ENCODE data around the gene IGSF9B. TPM values are rescaled to one million over a fixed set of nuclear protein-coding genes. Genes with fewer than 3 reads are reported as not detected.

IGSF9B gene
- total RNA-seq, 1 donor from 2014 or later, result 10.1 TPM

DNA sequence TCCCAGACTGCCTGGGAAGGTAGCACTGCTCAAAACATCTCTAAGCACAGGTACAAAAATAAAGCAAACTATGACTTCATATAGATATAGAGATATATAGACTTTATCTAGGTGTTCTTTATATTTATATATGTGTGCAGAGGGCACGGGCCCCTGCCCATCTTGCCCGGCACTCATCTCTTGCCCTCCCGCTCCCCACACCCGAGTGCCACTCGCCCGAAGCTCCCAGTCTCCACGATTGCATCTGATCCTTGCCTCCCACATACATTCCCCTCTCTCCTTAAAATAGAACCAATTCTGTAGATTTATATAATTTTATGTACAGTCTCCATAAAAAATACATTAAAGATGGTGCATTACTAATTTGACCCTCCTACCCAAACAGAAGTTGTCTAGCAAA, 55.5 kb downstream of the IGSF9B start:
- intact Hi-C loops (cut with DNase I), result no loop called here
- TF ChIP-seq POLR2A (IDR thresholded peaks at IDR 0.05), result no peak
- no peak for TF ChIP-seq POLR2AphosphoS5 (IDR thresholded peaks at IDR 0.05; ENCODE audit: insufficient read depth in 1 of 2, low read depth in 1 of 2)
- TF ChIP-seq, protein P1, sequence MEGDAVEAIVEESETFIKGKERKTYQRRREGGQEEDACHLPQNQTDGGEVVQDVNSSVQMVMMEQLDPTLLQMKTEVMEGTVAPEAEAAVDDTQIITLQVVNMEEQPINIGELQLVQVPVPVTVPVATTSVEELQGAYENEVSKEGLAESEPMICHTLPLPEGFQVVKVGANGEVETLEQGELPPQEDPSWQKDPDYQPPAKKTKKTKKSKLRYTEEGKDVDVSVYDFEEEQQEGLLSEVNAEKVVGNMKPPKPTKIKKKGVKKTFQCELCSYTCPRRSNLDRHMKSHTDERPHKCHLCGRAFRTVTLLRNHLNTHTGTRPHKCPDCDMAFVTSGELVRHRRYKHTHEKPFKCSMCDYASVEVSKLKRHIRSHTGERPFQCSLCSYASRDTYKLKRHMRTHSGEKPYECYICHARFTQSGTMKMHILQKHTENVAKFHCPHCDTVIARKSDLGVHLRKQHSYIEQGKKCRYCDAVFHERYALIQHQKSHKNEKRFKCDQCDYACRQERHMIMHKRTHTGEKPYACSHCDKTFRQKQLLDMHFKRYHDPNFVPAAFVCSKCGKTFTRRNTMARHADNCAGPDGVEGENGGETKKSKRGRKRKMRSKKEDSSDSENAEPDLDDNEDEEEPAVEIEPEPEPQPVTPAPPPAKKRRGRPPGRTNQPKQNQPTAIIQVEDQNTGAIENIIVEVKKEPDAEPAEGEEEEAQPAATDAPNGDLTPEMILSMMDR (IDR thresholded peaks at IDR 0.05), result no peak
- DNase-seq (ENCODE audit: extremely low spot score in 2 of 2), result no peak

DNA sequence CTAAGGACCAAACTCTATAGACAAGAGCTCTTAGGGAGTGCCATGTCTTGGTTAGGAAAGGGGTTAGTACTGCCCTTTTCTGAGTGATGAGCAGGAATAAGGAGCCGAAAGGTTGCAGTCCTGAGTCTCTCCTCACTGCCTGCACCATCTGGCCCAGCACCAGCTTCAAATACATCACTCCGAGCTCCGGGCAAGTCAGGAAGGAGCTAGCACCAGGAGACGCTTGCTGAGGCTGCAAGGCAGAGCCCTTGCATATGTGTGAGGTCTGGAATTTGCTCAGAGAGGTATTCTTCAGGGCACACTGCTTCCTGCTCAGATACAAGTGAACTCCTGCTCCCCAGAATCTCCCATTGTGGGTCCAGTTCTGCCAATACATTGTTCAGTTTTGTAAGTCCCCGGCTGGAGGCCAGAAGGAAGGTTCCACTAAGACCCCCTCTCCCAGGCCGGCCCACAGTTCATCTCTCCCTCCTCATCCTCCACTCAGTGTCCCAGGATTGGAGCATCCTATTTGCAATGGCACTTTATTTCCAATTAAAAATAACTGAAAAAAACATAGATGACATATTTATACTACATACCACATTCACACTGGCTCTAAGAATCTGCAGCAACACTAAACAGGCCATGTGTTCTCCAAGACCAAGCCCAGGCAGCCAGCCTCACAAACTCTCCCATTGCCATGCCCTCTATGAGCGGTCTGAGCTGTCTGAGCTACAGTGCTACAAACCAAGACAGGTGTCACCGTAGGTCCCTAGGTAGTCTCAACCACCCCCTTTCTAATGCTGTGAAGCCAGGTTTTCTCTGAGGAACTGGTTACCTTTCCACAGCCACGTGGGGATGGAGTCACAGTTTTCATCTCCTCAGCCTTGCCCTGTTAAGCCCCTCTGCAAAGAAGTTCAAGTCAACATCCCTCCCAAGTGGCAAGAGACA, 56.3 kb downstream of the IGSF9B start:
- Histone ChIP-seq H3K27me3 (no peaks in the 10 kb centered on the region), H3K4me3 (no peak overlapping the region), H3K4me1 (no peaks in the 10 kb centered on the region), H3K36me3 (no peaks in the 10 kb centered on the region), H3K9me3 (no peaks in the 10 kb centered on the region), H3K27ac (no peak overlapping the region)
- no peak for DNase-seq (ENCODE audit: extremely low spot score in 2 of 2)
- intact Hi-C loops (cut with DNase I), result no loop called here
- no peak for TF ChIP-seq POLR2AphosphoS5 (IDR thresholded peaks at IDR 0.05; ENCODE audit: insufficient read depth in 1 of 2, low read depth in 1 of 2)
- TF ChIP-seq POLR2A (IDR thresholded peaks at IDR 0.05), result no peak
- TF ChIP-seq, protein P1 (IDR thresholded peaks at IDR 0.05), result no peak

More for the DNA sequence above, 55.5 kb downstream of the IGSF9B start:
- no peaks in the 10 kb centered on the region for H3K36me3 ChIP-seq
- no peak overlapping the region for H3K4me3 ChIP-seq
- H3K9me3 ChIP-seq, result no peaks in the 10 kb centered on the region
- no peaks in the 10 kb centered on the region for H3K4me1 ChIP-seq
- no peak overlapping the region for H3K27ac ChIP-seq
- H3K27me3 ChIP-seq, result no peaks in the 10 kb centered on the region

DNA sequence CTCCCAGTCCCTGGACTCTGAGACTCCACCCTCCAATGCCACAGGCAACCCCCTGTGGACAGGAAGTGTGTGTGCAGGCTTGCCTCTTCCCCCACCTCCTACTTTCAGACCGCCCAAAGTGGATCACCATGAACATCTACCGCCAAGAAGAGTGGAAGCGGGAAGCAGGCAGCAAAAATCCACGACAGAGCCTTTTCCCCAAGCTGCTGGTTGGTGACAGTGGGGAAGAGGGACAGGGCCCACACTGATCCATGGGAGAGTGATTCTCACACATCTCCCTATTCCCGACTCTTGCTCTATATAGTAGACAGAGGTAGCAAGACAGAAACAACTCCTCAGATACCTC, 58.0 kb downstream of the IGSF9B start:
- H3K9me3 ChIP-seq, result no peaks in the 10 kb centered on the region
- TF ChIP-seq, protein P1 (IDR thresholded peaks at IDR 0.05), result no peak
- TF ChIP-seq POLR2AphosphoS5 (IDR thresholded peaks at IDR 0.05; ENCODE audit: insufficient read depth in 1 of 2, low read depth in 1 of 2), result no peak
- no peak for TF ChIP-seq POLR2A (IDR thresholded peaks at IDR 0.05)
- no peaks in the 10 kb centered on the region for H3K36me3 ChIP-seq
- no peaks in the 10 kb centered on the region for H3K4me1 ChIP-seq
- intact Hi-C loops (cut with DNase I), result no loop called here
- DNase-seq (ENCODE audit: extremely low spot score in 2 of 2), result no peak
- H3K27me3 ChIP-seq, result no peaks in the 10 kb centered on the region
- no peak overlapping the region for H3K4me3 ChIP-seq
- H3K27ac ChIP-seq, result no peak overlapping the region

DNA sequence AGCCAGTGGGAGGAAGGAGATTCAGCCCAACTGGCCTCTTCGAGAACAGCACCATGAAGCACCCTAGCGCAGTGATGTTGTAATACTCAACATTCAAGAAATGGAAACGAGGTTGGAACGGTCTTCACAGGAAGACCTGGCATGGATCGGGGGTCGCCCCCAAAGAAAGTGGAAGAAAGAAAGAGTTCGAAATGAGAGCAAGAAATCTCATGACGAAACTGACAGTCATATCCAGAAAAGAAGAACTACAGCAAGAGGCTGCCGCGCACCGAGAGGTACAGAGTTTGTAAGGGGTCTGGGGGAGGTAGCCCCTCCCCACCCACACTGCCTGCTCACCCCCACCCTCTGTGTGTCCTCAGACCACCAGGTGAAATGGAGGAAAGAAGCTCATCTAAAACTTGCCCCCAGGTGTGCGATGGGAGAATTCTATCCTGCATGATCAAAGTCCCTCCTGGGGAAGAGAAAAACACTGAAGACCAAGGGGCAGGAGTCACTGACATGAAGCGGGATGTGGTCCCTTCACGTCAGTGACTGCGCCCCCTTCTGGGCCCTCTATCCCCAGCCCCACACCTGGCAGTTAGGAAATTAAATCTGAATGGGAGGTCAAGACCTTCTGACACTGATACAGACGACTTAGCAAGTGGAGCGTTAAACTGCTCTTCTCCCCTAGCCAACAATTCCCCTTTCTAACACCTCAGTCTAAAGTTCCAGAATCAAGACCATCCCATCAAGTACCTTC, 58.6 kb downstream of the IGSF9B start:
- H3K27me3 ChIP-seq, result no peaks in the 10 kb centered on the region
- TF ChIP-seq POLR2A (IDR thresholded peaks at IDR 0.05), result no peak
- TF ChIP-seq, protein P1 (IDR thresholded peaks at IDR 0.05), result no peak
- TF ChIP-seq POLR2AphosphoS5 (IDR thresholded peaks at IDR 0.05; ENCODE audit: insufficient read depth in 1 of 2, low read depth in 1 of 2), result no peak
- no peaks in the 10 kb centered on the region for H3K9me3 ChIP-seq
- no peak overlapping the region for H3K4me3 ChIP-seq
- no peaks in the 10 kb centered on the region for H3K36me3 ChIP-seq
- H3K27ac ChIP-seq, result no peak overlapping the region
- intact Hi-C loops (cut with DNase I), result no loop called here
- no peaks in the 10 kb centered on the region for H3K4me1 ChIP-seq
- DNase-seq (ENCODE audit: extremely low spot score in 2 of 2), result no peak

DNA sequence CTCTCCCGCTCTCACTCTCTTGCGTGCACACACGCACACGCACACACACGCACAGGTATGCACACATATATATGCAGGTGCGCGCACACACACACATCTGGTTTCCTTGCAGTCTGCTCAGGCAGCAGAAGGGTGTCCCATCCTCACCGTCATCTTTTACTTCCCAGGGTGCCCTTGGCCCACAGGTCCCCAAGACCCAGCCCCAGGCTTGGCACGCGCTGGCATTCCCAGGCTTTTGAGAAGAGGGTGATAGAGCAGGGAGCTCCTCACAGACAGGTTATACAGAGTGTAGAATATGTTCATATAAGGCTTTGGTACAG, 59.5 kb downstream of the IGSF9B start:
- no peak overlapping the region for H3K4me3 ChIP-seq
- intact Hi-C loops (cut with DNase I), result no loop called here
- no peaks in the 10 kb centered on the region for H3K4me1 ChIP-seq
- no peak for DNase-seq (ENCODE audit: extremely low spot score in 2 of 2)
- H3K9me3 ChIP-seq, result no peaks in the 10 kb centered on the region
- no peaks in the 10 kb centered on the region for H3K36me3 ChIP-seq
- TF ChIP-seq, protein P1 (IDR thresholded peaks at IDR 0.05), result no peak
- TF ChIP-seq POLR2AphosphoS5 (IDR thresholded peaks at IDR 0.05; ENCODE audit: insufficient read depth in 1 of 2, low read depth in 1 of 2) (no peak), POLR2A (IDR thresholded peaks at IDR 0.05) (no peak)
- H3K27me3 ChIP-seq, result no peaks in the 10 kb centered on the region
- H3K27ac ChIP-seq, result no peak overlapping the region

Measured in vagina (tissue), 2 donors.